MCF 10A (cell line): ENCODE data around the gene RAB4A. TPM values are rescaled to one million over a fixed set of nuclear protein-coding genes. Genes with fewer than 3 reads are reported as not detected.

Experiments used
- BruUV-seq: library from RNA; stranded (reverse); fragments of 400-500 nt; replicated peaks from 2 replicates; lab custom pipeline; 2021; lab: Mats Ljungman, UMichigan
- CTCF ChIA-PET: fragments of 300-600 bp; sonication (Branson Sonifier 250); formaldehyde crosslinking; extraction: SDS; loops from one replicate; lab custom pipeline; 2021; ENCODE audit warnings: antibody characterized with exemption, inconsistent platforms; lab: Yijun Ruan, JAX
- POLR2A ChIA-PET: fragments of 300-600, 350-650 bp; sonication (Branson Sonifier 250); formaldehyde crosslinking; extraction: SDS; loops from one replicate; lab custom pipeline; 2020; ENCODE audit warnings: antibody characterized with exemption, inconsistent platforms; lab: Yijun Ruan, JAX
- DNase-seq: peaks from one replicate; pipeline ENCODE4 v3.0.0-alpha.2; 2018; ENCODE audit not compliant: unreplicated experiment
- H3K27ac Mint-ChIP-seq: one replicate; pipeline ENCODE4 v1.8.0; 2022; ENCODE audit warnings: mild to moderate bottlenecking, low read depth, mixed read lengths; ENCODE audit not compliant: unreplicated experiment
- H3K27me3 Mint-ChIP-seq: one replicate; pipeline ENCODE4 v1.8.0; 2022; ENCODE audit warnings: mixed read lengths; ENCODE audit not compliant: insufficient read depth, unreplicated experiment
- H3K36me3 Mint-ChIP-seq: one replicate; pipeline ENCODE4 v1.8.0; 2022; ENCODE audit warnings: mild to moderate bottlenecking, moderate library complexity, mixed read lengths; ENCODE audit not compliant: insufficient read depth, unreplicated experiment
- H3K4me1 Mint-ChIP-seq: one replicate; pipeline ENCODE4 v1.8.0; 2022; ENCODE audit warnings: mixed read lengths; ENCODE audit not compliant: insufficient read depth, unreplicated experiment
- H3K4me3 Mint-ChIP-seq: one replicate; pipeline ENCODE4 v1.8.0; 2022; ENCODE audit warnings: mild to moderate bottlenecking, moderate library complexity, mixed read lengths; ENCODE audit not compliant: unreplicated experiment
- H3K9me3 Mint-ChIP-seq: one replicate; pipeline ENCODE4 v1.8.0; 2022; ENCODE audit warnings: mixed read lengths; ENCODE audit not compliant: unreplicated experiment
- CTCF ChIP-seq: fragments of 200-600 bp; IDR thresholded peaks from one replicate; pipeline ENCODE4 v1.8.0; 2022; ENCODE audit warnings: antibody characterized with exemption, mild to moderate bottlenecking; ENCODE audit not compliant: unreplicated experiment
- intact Hi-C: fragments of 100-400 bp; cut with micrococcal nuclease; formaldehyde crosslinking; loops from 2 replicates; pipeline ENCODE4 v1.14.1; 2022
- total RNA-seq: library from RNA; stranded (reverse); gene quantifications from 2 replicates; pipeline ENCODE4 v1.2.3, GENCODE V29; 2022

RAB4A gene
- total RNA-seq, 1 experiment from 2014 or later, result 87.4 TPM

GRCh38 chr1:229260297-229260696, 10.6 kb upstream of the RAB4A start:
- TF ChIP-seq CTCF, result no peak
- H3K4me1 Mint-ChIP-seq, result peaks cover 14% of the 10 kb centered on the region
- CTCF ChIA-PET, result interaction anchor here (0.5 to 10.1 kb wide), 9 partner anchors 9 to 1074 kb away, joined by 3 to 216 read pairs (median 5); no protein-coding TSS in a partner anchor
- POLR2A ChIA-PET, result interaction anchor here (0.6 to 1.7 kb wide), 3 partner anchors 8 to 261 kb away, joined by 3 to 4 read pairs (median 3); no protein-coding TSS in a partner anchor
- no peak overlapping the region for H3K27ac Mint-ChIP-seq
- BruUV-seq, result no TSS peak
- H3K9me3 Mint-ChIP-seq, result no peaks in the 10 kb centered on the region
- intact Hi-C loops, result no loop called here
- H3K4me3 Mint-ChIP-seq, result no peak overlapping the region
- no peaks in the 10 kb centered on the region for H3K27me3 Mint-ChIP-seq
- peaks cover 5% of the 10 kb centered on the region for H3K36me3 Mint-ChIP-seq
- DNase-seq, result no peak

GRCh38 chr1:229262239-229262638, 8.7 kb upstream of the RAB4A start:
- intact Hi-C loops, result no loop called here
- POLR2A ChIA-PET, result interaction anchor here (0.6 to 1.4 kb wide), 6 partner anchors 8 to 426 kb away, joined by 3 to 5 read pairs (median 3); no protein-coding TSS in a partner anchor

GRCh38 chr1:229263254-229263653, 7.7 kb upstream of the RAB4A start:
- CTCF ChIA-PET, result interaction anchor here (0.7 to 10.1 kb wide), 4 partner anchors 9 to 572 kb away, joined by 3 to 216 read pairs (median 104); no protein-coding TSS in a partner anchor
- H3K9me3 Mint-ChIP-seq, result peaks cover 14% of the 10 kb centered on the region
- H3K27me3 Mint-ChIP-seq, result no peaks in the 10 kb centered on the region
- intact Hi-C loops, result no loop called here
- TF ChIP-seq CTCF, result no peak
- no peak overlapping the region for H3K4me3 Mint-ChIP-seq
- DNase-seq, result no peak
- no TSS peak for BruUV-seq
- peaks cover 32% of the 10 kb centered on the region for H3K36me3 Mint-ChIP-seq
- H3K27ac Mint-ChIP-seq, result no peak overlapping the region
- POLR2A ChIA-PET, result interaction anchor here (1.4 kb wide), 1 partner anchor 218 kb away, joined by 5 read pairs; no protein-coding TSS in a partner anchor
- peaks cover 12% of the 10 kb centered on the region for H3K4me1 Mint-ChIP-seq

More at GRCh38 chr1:229262239-229262638, 8.7 kb upstream of the RAB4A start:
- TF ChIP-seq CTCF, result no peak
- no peak overlapping the region for H3K27ac Mint-ChIP-seq
- peaks cover 14% of the 10 kb centered on the region for H3K9me3 Mint-ChIP-seq
- DNase-seq, result no peak
- no peaks in the 10 kb centered on the region for H3K27me3 Mint-ChIP-seq
- no peak overlapping the region for H3K4me3 Mint-ChIP-seq
- CTCF ChIA-PET, result interaction anchor here (0.6 to 10.1 kb wide), 4 partner anchors 34 to 1066 kb away, joined by 3 to 216 read pairs (median 102); no protein-coding TSS in a partner anchor
- no TSS peak for BruUV-seq
- peaks cover 22% of the 10 kb centered on the region for H3K36me3 Mint-ChIP-seq
- peaks cover 14% of the 10 kb centered on the region for H3K4me1 Mint-ChIP-seq

- TF ChIP-seq CTCF, result no peak
- POLR2A ChIA-PET, result interaction anchor here (0.9 kb wide), 1 partner anchor 32 kb away, joined by 4 read pairs; no protein-coding TSS in a partner anchor
- H3K27me3 Mint-ChIP-seq, result no peaks in the 10 kb centered on the region
- intact Hi-C loops, result no loop called here
- H3K36me3 Mint-ChIP-seq, result peaks cover 39% of the 10 kb centered on the region
- no peak overlapping the region for H3K4me3 Mint-ChIP-seq
- CTCF ChIA-PET, result interaction anchor here (0.6 to 1.8 kb wide), 4 partner anchors 10 to 573 kb away, joined by 3 to 9 read pairs (median 4); no protein-coding TSS in a partner anchor
- no peak overlapping the region for H3K27ac Mint-ChIP-seq
- no TSS peak for BruUV-seq
- peaks cover 14% of the 10 kb centered on the region for H3K9me3 Mint-ChIP-seq
- peaks cover 12% of the 10 kb centered on the region for H3K4me1 Mint-ChIP-seq
- DNase-seq, result no peak
Measured at GRCh38 chr1:229264068-229264467, 6.8 kb upstream of the RAB4A start.
